ENCODE results near the gene C1orf159. TPM values are rescaled to one million over a fixed set of nuclear protein-coding genes. Genes with fewer than 3 reads are reported as not detected.

C1orf159 gene
- total and polyA plus RNA-seq, 10 of the 15 experiments (the other 5 are each of a cell fraction or from before 2014, with no cell fraction given): 0.11 to 23.4 (median 8.0) TPM

DNA sequence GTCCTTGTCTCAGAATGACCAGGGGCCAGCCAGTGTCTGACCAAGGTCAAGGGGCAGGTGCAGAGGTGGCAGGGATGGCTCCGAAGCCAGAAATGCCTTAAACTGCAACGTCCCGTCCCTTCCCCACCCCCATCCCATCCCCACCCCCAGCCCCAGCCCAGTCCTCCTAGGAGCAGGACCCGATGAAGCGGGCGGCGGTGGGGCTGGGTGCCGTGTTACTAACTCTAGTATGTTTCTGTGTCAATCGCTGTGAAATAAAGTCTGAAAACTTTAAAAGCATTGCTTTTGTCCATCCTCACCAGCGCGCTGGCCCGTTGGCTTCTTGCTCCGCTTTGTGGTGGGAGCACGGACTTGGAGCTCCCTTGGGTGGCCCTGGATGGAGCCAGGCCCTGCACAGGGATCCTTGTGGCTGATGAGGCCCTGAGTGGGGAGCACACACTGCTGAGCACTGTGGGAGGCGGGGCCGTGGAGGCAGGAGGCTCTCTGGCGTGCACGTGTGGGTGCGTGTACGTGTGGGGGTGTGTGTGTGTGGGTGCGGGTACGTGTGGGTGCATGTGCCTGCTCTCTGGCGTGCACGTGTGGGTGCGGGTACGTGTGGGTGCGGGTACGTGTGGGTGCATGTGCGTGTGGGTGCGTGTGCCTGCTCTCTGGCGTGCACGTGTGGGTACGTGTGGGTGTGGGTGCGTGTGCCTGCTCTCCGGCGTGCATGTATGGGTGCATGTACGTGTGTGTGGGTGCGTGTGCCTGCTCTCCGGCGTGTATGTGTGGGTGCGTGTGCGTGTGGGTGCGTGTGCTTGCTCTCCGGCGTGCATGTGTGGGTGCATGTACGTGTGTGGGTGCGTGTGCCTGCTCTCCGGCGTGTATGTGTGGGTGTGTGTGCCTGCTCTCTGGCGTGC, 59.8 kb downstream of the C1orf159 start:
- in situ Hi-C loops (cut with MboI) (no loop called here), intact Hi-C loops (cut with micrococcal nuclease; ENCODE audit: unreplicated experiment) (no loop called here)
- WGBS (ENCODE audit: insufficient coverage, insufficient replicate concordance, low lambda C conversion rate, missing lambda C conversion rate): 82% methylated on average over 45 of the region's 50 CpGs
- ChIA-PET POLR2A (no interaction called here), SMC1A (ENCODE audit: uncharacterized antibody, unreplicated experiment) (no interaction called here), CTCF (no interaction called here), RAD21 (ENCODE audit: unreplicated experiment) (no interaction called here)
- DNase-seq (ENCODE audit: low read depth, low spot score) (no peak), ATAC-seq (no peak), FAIRE-seq (no peak)
- Histone ChIP-seq H3K27ac (ENCODE audit: control insufficient read depth, insufficient read depth) (no peak overlapping the region), H3K79me2 (ENCODE audit: control insufficient read depth, insufficient read depth, low read length) (no peaks in the 10 kb centered on the region), H3K27me3 (replicated peaks in 1 of 2; ENCODE audit: control insufficient read depth in 2 of 2, insufficient read depth in 2 of 2, low read length in 1 of 2) (no peaks in the 10 kb centered on the region), H3K9me3 (replicated peaks; ENCODE audit: control insufficient read depth, insufficient read depth, low read length) (no peaks in the 10 kb centered on the region), H3K4me3 (no peak overlapping the region), H4K20me1 (ENCODE audit: control insufficient read depth, insufficient read depth) (no peaks in the 10 kb centered on the region), H3K4me1 (ENCODE audit: control insufficient read depth, insufficient read depth, low read length) (peaks cover 13% of the 10 kb centered on the region), H3K9ac (ENCODE audit: control insufficient read depth, insufficient read depth, low read length) (no peak overlapping the region), H2AFZ (ENCODE audit: control insufficient read depth, low read depth, low read length) (no peak overlapping the region), H3K4me2 (ENCODE audit: control insufficient read depth, insufficient read depth) (no peak overlapping the region), H3K36me3 (ENCODE audit: control insufficient read depth in 2 of 2, insufficient read depth in 2 of 2, low read length in 1 of 2) (peaks cover 3 to 6% of the 10 kb centered on the region in 2 experiments; a peak in 2 of 4 replicates)
- no peak for TF ChIP-seq LARP7 (IDR thresholded peaks at IDR 0.05)
- peak; percentile 52; the same call in 1 of the 2 replicates for TF ChIP-seq POLR2A (IDR thresholded peaks at IDR 0.05; ENCODE audit: low read depth, low read length)
- BruUV-seq (replicated peaks): no TSS peak

- H3K27me3 ChIP-seq (replicated peaks in 1 of 2; ENCODE audit: control insufficient read depth in 2 of 2, insufficient read depth in 2 of 2, low read length in 1 of 2): no peaks in the 10 kb centered on the region
- H3K9me3 ChIP-seq (replicated peaks; ENCODE audit: control insufficient read depth, insufficient read depth, low read length): no peaks in the 10 kb centered on the region
- no peak overlapping the region for H3K27ac ChIP-seq (ENCODE audit: control insufficient read depth, insufficient read depth)
- ChIA-PET RAD21 (ENCODE audit: unreplicated experiment) (no interaction called here), POLR2A (no interaction called here), SMC1A (ENCODE audit: uncharacterized antibody, unreplicated experiment) (no interaction called here), CTCF (no interaction called here)
- no peaks in the 10 kb centered on the region for H3K79me2 ChIP-seq (ENCODE audit: control insufficient read depth, insufficient read depth, low read length)
- peaks cover 18% of the 10 kb centered on the region for H3K4me1 ChIP-seq (ENCODE audit: control insufficient read depth, insufficient read depth, low read length)
- H3K4me3 ChIP-seq: no peak overlapping the region
- no peak overlapping the region for H3K4me2 ChIP-seq (ENCODE audit: control insufficient read depth, insufficient read depth)
- no peaks in the 10 kb centered on the region for H4K20me1 ChIP-seq (ENCODE audit: control insufficient read depth, insufficient read depth)
- H2AFZ ChIP-seq (ENCODE audit: control insufficient read depth, low read depth, low read length): no peak overlapping the region
- no peak for TF ChIP-seq ATF3 (IDR thresholded peaks at IDR 0.05; ENCODE audit: borderline replicate concordance, extremely low read depth, low read depth, low read length)
- TF ChIP-seq MEF2B (IDR thresholded peaks at IDR 0.05; ENCODE audit: partially characterized antibody, poor library complexity, severe bottlenecking): no peak
- no peak for TF ChIP-seq NR2F1 (conservative IDR thresholded peaks at IDR 0.05)
- TF ChIP-seq KDM1A (IDR thresholded peaks at IDR 0.05; ENCODE audit: borderline replicate concordance): no peak
- TF ChIP-seq ATF7 (IDR thresholded peaks at IDR 0.05; ENCODE audit: low read depth): no peak
- TF ChIP-seq, protein P1, sequence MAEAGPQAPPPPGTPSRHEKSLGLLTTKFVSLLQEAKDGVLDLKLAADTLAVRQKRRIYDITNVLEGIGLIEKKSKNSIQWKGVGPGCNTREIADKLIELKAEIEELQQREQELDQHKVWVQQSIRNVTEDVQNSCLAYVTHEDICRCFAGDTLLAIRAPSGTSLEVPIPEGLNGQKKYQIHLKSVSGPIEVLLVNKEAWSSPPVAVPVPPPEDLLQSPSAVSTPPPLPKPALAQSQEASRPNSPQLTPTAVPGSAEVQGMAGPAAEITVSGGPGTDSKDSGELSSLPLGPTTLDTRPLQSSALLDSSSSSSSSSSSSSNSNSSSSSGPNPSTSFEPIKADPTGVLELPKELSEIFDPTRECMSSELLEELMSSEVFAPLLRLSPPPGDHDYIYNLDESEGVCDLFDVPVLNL (IDR thresholded peaks at IDR 0.05; ENCODE audit: low read depth, low read length): no peak
- TF ChIP-seq FOS (IDR thresholded peaks at IDR 0.05; ENCODE audit: borderline replicate concordance, extremely low read depth, insufficient read length): no peak
- TF ChIP-seq ZNF24 (IDR thresholded peaks at IDR 0.05): no peak
- TF ChIP-seq MTA2 (IDR thresholded peaks at IDR 0.05; ENCODE audit: low read depth): no peak
- TF ChIP-seq DPF2 (IDR thresholded peaks at IDR 0.05): no peak
- DNase-seq (ENCODE audit: low read depth, low spot score): no peak
- WGBS (ENCODE audit: insufficient coverage, insufficient replicate concordance, low lambda C conversion rate, missing lambda C conversion rate): 82% methylated on average over 23 of the region's 23 CpGs
- BruUV-seq (replicated peaks): no TSS peak
- intact Hi-C loops (cut with micrococcal nuclease; ENCODE audit: unreplicated experiment) (no loop called here), in situ Hi-C loops (cut with MboI) (loop anchor here (5.0 kb wide), 1 partner anchor 47 kb away; no protein-coding TSS in a partner anchor)
- FAIRE-seq: no peak
- no peak overlapping the region for H3K9ac ChIP-seq (ENCODE audit: control insufficient read depth, insufficient read depth, low read length)
- no peak for ATAC-seq
- peaks cover 3 to 6% of the 10 kb centered on the region in 2 experiments; a peak in 2 of 4 replicates for H3K36me3 ChIP-seq (ENCODE audit: control insufficient read depth in 2 of 2, insufficient read depth in 2 of 2, low read length in 1 of 2)
These were observed 60.9 kb downstream of the C1orf159 start for GRCh38 chr1:1054971-1055370.

All from GM12878 (cell line).